GM18499 (cell line): ENCODE results near the gene KNDC1.

Experiments used
- ATAC-seq: cut with Tn5 transposase; IDR thresholded peaks from one replicate; pipeline ENCODE4 v1.9.1; 2021; ENCODE audit warnings: moderate number of reproducible peaks; ENCODE audit not compliant: insufficient read depth, unreplicated experiment

KNDC1 gene

DNA sequence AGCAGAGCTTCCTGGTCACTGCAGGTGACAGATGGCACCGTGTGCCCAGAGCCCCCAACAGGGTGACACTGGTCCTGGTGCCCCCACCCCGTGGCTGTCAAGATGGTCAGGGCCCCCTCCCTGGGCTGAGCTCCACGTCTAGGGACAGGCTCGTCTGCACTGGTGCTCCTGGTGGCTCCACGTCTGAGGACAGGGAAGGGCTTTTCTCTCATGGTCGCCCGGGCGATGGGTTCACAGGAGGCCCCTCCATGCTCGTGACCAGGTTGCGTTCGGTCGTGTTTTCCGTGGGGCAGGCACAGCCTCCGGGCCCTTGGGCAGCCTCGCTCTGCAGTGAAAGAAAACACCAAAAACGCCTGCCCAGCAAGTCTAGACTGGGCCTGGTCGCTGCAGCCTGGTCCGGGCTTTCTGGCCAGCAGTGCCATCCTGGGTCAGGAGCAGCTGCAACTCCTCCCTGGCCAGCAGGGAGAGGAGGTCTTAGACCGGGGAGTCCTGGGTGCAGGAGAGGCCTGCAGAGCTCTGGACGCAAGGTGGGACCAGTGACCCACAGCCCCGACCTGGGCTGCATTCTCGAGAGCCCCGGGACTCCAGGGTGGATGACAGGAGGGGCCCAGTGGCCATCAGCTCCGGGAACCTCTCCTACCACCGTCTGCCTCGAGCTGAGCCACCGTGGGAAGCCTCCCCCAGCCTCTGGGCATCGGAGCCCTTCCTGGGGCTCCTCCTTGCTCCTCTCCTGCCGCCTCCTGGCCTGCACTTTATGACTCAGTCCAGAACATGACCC is 42.1 kb downstream of the KNDC1 start:
- ATAC-seq = no peak

DNA sequence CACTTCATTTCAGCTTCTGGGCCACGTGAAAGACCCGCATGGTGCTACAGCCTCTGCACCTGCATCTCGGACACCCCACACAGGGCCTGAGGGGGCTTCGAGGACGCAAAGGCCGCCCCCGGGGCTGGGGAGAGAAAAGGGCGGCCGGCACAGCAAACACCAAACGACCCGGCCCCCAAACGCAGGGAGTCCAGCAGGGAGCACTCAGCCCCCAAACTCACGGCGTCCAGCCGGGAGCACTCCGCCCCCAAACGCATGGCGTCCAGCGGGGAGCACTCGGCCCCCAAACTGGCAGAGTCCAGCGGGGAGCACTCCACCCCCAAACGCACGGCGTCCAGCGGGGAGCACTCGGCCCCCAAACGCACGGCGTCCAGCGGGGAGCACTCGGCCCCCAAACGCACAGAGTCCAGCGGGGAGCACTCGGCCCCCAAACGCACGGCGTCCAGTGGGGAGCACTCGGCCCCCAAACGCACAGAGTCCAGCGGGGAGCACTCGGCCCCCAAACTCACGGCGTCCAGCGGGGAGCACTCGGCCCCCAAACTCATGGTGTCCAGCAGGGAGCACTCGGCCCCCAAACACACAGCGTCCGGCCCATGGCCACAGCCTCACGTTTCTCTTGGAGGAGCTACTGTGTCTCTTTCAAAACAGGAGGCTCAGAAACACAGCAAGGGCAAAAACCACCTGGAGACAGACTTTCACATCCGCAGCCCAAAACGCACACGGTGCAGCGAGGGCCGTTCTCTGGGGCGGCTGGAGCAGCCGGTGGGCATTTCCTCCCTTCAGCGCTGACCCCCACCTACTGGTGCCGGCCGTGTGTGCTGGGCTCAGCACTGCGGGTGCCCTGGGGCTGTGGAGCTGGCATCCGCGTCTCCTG is 43.0 kb downstream of the KNDC1 start:
- no peak for ATAC-seq

DNA sequence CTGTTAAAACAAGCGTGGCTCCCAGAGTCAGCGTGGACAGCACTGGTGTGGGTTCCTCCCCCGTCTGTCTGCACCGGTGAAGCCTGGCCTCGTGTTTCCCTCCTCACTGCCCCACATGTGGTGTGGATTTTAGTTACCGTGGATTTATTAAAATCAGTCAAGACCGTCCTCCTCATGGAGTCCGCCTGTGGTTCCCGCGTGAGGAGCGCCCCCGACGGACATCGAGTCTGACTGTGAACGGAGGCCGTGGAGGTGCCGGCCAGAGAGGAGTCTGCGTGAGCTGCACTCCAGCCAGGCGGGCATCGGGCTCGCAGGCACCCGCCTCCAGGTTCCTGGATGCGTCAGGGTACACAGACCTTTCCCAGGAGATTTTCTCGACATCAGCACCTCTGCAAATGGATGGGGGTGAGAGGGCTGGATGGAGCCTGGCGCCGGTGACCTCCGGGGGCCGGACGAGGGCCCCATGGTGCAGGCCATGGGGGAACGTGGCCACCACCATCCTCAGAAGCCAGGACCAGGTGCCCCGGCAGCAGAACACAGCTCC is 43.7 kb downstream of the KNDC1 start:
- ATAC-seq = no peak

DNA sequence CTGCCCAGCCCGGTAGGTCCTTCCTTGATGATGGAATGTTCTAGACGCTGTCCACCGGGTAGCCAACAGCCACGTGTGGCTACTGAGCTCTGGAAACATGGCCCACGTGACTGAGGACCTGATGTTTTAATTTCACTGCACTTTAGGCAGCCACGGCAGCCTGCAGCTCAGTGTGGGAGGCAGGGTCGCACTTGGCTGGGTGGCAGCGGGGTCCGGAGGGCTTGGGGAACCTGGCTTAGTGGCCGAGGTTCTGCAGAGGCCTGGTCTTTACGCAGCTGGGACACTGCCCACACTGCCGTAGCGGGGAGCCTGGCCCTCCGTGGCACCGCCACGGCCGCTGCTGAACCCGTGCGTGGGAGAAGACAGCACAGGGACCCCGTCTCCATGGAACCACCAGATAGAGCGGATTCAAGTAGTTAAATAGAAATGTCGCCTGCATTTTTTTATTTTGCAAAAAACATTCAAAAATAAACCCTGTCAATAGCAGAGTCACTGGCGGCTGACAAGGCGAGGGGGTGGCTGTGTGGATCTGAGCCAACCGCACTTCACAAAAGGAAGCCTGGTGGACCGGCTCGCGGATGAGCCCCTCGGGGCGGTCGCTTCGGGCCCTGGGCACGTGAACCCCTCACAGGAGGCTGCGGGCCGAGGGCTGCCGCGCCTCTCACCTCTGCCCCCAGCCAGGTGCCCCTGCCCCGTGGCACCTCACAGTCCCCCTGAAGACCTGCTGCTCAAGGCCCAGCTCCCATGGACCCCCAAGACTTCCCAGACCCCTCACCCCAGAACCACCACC is 44.4 kb downstream of the KNDC1 start:
- no peak for ATAC-seq

DNA sequence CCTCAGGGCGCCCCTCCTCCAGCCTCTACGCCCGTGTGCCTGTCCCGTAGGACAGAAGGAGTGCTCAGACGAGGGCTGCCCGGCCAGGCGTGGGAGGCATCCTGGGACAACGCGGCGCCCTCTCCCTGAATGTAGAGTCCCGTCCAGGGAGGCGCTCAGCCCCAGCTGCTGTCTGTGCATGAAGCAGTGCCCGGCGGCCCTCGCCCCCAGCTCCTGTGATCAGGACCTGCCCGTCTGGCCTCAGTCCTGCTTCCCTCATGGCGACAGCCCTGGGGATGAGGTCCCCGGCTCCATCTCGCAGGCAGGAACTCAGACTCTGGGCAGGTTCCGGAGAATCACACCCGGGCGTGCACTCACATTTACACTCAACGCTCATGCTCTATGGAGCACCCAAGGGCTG is 45.1 kb downstream of the KNDC1 start:
- no peak for ATAC-seq

DNA sequence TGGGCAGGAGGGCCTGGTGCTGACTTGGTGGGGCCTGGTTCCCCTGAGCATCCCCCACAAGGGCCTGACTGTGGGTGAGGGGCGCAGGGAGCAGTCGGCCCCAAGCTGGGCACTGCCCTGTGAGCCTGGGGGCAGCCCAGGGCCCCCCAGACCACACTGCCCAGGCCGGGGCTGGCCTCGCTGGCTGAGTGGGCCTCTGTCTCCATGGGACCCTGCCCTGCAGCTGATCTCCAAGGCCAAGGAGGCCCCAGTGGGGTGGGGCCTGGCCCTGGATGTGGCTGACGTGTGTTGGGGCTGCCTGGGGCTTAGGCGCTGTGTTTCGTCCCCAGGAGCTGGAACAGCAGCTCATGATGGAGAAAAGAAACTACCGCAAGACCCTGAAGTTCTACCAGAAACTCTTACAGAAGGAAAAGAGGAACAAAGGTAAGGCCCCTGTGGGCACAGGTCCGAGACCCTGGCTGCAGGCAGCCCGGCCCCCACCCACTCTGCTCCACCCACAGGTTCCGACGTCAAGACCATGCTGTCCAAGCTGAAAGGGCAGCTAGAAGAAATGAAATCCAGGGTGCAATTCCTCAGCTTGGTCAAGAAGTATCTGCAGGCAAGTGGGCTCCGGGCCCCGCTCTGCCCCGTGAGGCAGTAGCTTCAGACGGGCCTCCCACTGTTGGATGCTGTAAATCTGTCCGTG is 46.5 kb downstream of the KNDC1 start:
- ATAC-seq = no peak

DNA sequence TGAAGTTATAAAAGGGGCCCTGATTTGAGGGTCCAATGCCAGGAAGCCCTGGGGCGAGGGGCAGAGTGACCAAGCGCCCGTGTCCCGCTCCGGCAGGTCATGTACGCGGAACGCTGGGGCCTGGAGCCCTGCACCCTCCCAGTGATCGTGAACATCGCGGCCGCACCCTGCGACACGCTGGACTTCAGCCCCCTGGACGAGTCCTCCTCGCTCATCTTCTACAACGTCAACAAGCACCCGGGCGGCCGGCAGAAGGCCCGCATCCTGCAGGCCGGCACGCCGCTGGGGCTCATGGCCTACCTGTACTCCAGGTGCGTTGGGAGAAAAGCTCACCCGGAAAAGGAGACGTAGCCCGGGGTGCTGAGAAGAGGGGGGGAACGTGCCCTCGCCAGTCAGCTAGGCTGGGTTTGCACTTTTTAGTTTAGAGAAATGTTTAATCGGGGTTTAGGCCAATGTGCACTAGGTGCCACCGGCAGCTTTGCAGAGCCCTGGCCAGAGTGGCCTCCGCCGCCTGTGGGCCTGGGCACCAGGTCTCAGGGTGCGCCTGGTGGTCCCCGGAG is 47.1 kb downstream of the KNDC1 start:
- ATAC-seq = no peak

DNA sequence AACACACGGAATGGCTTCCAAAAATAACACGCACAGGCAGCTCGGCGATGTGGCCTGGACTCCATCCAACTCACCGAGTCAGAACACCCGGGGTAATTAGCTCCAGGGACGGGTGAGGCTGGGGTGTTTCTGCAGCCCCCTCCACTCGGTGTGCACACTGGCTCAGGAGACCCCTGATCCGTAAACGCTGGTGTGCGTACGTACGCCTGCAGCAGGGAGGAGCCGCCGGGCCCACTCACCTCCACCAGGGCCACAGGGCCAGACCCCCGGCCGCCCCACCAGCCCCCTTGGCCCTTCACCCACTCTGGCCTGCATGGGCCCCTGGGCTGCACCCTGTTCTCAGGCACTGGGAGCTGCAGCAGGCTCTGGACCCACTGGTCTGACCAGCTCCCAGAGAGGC is 47.6 kb downstream of the KNDC1 start:
- ATAC-seq = no peak

DNA sequence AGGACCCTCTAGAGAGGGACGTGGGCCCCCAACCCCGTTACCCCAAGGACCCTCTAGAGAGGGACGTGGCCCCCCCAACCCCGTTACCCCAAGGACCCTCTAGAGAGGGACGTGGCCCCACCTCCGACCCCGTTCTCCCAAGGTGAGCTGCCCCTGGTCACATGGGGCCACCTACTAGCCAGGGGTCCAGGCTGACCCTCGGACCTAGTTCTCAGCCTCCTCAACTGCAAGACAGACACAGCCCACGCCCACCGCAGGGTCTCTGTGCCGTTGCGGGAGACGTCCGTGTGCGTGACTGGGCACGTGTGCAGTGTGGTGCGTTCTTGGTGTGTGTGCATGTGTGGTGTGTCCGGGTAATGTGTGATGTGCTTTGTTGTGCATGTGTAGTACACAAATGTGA is 48.4 kb downstream of the KNDC1 start:
- no peak for ATAC-seq

DNA sequence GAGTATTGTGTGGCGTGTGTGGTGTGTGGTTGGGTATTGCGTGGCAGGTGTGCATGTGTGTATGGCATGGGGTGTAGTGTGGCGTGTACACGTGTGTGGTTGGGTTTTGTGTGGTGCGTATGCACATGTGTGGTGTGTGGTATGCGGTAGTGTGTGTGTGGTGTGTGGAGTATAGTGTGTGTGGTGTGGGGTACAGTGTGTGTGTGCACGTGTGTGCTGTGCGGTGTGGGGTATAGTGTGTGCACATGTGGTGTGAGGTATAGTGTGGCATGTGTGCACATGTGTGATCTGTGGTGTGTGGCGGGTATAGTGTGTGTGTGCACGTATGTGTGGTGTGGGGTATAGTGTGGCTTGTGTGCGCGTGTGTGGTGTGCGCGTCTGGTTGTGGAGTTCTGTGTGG is 49.1 kb downstream of the KNDC1 start:
- ATAC-seq = no peak

DNA sequence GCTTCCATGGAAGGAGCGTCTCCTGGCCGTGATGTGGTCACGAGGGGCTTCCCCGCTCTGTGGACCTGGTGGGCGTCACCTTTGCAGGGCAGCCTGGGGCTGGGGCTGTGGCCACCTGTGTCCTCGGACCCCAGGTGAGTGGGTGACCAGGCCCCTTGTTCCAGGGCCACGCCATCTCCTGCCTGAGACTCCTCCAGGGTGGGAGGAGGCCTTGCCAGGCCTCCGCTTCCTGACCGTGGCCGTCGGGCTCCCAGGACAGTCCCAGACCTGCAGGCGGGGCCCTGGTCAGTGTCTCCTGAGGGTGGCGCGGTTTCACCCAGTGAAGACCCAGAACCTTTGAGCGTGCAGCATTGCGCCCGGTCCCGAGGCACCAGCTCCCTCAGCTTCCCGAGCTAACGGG is 49.6 kb downstream of the KNDC1 start:
- no peak for ATAC-seq

DNA sequence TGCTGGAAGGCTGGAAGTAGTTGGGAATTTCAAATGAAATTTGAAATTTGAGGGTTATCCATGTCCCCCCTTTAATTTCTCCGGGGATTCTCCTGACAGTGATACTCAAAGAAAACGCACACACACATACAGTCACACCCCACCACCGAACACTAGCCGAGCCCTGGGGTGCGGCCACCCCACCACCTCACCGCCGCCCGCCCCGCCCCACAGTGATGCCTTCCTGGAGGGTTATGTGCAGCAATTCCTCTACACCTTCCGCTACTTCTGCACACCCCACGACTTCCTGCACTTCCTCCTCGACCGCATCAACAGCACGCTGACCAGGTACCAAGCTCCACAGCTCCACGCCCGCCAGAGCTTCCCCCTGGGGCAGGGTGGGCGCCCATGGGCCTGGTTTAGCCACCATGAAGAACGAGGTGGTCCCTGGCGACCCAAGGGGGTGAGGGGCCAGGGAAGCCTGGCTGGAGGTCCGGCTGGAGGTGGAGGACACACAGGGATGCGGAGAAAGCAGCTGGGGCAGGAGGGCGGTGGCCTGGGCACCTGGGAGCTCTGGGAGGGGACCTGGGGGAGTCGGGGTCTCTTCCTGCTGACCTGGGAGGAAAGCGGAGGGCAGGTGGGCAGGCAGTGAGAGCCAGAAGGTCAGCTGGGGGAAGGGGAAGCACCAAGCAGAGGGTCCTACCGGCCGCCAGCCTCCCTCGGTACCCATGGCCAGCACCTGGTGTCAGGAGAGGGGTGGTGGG is 50.5 kb downstream of the KNDC1 start:
- ATAC-seq = no peak

DNA sequence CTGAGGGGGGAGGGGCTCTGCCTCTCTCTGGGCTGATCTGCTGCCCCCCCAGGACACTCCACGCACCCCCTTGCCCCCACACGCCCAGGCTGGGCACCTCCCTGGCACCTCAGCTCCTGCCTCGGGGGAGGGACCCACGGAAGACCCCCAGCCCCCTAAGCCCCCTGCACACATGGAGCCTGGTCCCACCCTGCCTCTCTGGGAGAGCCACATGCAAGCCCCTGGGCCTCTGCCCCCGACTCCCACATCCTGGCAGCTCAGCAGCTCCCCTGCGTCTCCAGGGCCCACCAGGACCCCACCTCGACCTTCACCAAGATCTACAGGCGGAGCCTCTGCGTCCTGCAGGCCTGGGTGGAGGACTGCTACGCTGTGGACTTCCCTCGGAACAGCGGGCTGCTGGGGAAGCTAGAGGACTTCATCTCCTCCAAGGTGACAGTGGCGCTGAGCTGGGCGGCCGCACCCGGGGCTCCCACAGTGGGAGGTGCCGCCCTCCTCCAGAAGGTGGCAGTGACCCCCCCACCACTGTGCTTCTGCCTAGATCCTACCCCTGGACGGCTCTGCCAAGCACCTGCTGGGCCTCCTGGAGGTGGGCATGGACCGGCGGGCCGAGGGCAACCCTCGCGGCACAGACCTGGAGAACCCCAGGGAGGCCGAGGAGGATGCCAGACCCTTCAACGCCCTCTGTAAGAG is 51.3 kb downstream of the KNDC1 start:
- ATAC-seq = no peak

DNA sequence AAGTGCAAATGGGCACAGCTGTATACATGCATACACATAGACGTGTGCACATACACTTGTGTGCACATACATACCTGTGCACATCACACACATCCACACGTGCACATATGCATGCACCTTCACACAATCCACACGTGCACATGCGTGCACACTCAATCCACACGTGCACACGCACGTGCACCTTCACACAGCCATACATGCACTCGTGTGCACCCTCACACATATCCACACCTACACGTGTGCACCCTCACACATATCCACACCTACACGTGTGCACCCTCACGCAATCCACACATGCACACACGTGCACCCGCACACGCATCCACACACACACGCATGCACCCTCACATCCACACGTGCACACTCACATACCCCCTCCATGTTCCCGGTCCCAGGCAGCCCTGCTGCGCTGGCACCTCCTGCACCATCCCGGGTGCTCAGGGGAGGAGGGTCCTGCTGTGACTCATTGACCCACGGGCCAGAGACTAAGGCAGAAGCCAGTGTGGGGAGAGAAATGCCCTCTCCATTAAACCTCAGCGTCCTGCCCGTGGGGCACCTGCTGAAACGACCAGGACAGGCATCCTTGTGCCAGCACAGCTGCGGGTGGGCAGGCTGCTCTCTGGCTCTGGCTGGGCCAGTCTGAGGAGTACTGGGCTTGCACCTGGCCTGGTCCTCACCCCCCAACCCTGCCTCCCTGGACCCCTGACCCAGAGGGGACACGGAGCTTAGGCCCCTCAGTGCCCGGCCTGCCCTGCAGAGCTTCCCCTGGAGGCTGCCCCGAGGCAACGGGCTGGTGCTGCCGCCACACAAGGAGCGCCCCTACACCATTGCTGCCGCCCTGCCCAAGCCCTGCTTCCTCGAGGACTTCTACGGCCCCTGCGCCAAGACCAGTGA is 52.2 kb downstream of the KNDC1 start:
- no peak for ATAC-seq

DNA sequence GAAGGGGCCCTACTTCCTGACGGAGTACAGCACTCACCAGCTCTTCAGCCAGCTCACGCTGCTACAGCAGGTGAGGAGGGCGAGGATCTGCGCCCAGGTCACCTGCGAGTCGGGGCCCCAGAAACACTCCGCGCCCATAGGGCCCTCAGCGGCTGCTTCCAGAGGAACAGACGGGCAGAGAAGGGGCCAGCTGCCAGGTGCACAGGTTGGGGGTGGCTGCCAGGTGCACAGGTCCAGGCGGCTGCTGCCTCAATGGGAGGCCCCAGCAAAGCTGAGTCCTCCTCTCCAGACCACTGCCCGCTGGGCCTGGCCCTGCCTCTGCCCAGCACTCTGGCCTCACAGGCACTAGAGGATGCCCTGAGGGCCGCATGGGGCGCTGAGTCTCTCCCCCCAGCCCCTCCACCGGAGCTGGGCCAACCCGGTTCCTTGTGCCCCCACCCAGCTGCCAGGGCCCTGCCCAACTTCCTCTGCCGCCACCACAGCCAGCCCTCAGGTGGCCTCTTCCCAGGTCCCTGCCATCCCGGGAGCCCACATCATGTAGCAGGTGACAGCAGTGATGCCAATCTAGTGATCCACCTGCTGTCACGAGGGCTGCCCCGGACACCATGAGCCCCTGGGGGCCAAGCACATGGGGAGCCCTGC is 53.0 kb downstream of the KNDC1 start:
- no peak for ATAC-seq

DNA sequence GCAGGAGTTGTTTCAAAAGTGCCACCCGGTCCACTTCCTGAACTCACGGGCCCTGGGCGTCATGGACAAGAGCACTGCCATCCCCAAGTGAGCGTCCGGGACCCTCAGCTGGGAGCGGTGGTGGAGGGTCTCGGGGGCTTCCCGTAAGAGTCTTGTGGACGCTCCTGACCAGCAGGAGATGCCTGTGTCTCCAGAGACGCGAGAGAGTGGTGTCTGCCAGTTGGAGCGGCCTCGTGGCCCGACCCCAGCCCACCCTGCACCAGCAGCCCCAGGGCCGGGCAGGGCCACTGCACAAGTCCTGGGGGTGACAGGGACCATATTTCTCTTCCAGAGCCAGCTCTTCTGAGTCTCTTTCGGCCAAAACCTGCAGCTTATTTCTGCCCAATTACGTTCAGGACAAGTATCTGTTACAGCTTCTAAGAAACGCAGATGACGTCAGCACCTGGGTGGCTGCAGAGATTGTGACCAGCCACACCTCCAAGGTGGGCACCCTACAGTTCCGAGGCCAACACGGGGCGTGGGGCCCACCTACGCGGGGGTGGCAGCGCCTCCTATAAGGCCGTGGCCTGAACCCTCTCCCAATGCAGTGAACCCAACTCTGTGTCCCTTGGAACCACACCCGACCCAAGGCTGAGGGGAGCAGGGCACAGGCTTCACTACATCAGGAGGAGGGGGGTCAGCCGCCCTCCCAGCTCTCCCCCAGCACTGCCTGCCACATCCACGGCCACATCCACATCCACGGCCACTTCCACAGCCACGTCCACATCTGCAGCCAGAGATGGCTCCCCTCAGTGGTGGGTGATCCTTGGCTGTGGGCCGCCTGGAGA is 53.8 kb downstream of the KNDC1 start:
- no peak for ATAC-seq
